HG02610 (cell line): Measurements from ENCODE around the gene SLC24A4.

Source experiments
- ATAC-seq: cut with Tn5 transposase; IDR thresholded peaks from one replicate; pipeline ENCODE4 v1.9.1; 2021; ENCODE audit warnings: mild to moderate bottlenecking, moderate library complexity; ENCODE audit not compliant: unreplicated experiment

Gene SLC24A4

DNA sequence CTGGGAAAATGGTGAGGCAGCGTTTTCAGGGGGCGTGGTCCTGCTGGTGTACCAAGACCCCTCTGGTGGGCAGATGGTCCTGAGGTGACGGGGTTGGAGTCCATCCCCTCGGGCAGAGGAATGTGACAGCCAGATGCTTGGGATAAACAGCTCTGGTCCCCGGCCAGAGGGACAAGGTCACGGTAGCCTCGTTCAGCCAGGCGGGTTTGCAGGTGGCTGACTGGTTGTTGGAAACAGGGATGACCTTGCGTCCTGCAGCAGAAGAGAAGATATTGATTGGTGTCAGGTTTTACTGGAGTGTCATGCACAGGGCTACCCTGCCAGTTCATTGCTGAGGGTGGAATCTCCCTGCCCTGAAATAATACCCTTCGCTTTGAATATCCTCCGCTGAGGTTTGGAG lies 43.3 kb downstream of the SLC24A4 start:
- no peak for ATAC-seq

DNA sequence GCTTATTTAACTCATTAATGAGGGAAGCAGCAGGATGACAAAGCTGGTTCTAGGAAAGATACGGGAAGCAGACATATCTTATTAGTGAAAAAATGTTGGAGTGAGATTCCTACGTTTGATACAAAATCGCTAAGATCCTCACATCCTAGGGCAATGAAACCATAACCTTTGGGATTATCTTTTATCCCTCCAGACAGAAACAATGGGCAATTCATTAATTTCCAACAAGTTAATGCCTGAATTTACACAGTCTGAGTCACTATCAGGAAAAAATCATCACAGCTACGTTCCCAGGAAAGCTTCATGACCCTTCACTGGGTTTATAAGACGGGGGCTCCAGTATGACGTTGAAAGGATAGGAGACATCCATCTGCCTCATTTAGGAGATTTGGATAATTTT lies 45.0 kb downstream of the SLC24A4 start:
- ATAC-seq: no peak

DNA sequence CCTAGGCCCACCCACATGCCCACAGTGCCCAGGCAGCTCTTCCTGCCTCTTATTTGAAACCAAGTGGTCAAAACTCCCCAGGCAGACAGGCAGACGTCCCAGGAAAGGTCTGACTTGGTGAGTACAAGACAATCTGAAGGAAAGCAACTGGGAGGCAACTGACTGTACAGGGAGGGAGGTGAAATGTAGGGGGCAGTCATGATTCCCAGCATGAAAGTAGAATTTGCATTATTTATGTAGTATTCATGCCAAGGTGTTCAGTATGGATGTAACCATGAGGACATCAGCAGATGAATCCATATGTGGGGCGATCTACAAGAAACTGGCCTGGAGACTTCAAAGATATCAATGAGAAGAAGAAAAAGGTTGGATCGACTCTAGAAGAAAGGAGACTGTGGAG lies 46.1 kb downstream of the SLC24A4 start:
- no peak for ATAC-seq

DNA sequence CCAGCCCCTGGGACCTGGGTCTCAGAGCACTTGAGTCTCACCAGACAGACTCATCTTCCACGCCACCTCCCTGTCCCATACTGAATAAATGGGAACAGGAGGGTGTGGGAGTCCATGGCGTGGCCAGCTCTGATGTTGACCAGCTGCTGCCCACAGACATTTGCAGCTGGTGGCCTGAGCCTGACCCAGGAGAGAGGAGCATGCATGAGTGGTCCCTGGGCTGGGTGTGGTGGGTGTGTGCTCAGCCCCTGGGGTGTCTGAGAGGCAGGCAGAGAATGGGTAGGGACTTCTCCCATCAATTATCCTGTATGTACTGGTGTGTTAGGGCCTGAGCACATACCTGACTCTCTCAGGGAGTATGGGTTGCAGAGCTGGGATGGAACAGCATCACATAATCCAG lies 49.3 kb downstream of the SLC24A4 start:
- no peak for ATAC-seq

DNA sequence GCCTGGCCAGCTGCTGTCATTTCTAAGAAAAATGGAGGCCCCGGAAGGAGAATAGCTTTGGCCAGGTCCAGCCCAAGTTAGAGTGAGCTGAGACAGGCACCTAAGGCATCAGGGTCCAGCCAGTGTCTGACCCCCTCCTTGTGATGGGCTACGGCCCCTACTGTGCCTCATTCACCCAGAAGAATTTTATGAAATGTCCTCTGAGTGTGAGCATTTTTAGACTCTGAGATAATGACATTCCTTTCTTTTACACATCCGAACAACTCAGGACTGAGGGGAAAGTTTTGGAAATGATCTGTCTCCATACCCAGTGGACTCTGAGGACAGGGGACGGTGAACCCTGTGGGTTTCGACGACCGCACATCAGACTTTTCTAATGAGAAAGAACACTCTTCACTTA lies 50.4 kb downstream of the SLC24A4 start:
- no peak for ATAC-seq

DNA sequence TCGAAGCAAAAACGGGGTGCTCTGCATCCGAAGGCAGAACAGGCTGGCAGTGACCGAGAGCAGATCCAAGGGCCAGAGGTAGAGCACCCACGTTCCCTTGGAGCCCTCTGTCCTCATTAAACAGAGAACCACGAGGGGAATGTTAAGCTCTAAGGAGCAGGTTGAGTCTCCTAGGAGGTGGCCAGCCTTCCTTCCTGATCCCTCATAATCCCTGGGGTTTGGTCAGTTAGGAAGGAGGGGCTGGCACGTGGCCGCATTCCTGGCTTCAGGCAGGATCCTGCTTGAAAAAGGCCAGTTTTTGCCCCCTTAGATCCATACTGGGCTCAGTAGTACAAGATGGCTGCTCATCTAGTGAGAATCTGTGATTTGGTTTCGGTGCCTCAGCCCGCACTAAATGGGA lies 57.2 kb downstream of the SLC24A4 start:
- no peak for ATAC-seq

DNA sequence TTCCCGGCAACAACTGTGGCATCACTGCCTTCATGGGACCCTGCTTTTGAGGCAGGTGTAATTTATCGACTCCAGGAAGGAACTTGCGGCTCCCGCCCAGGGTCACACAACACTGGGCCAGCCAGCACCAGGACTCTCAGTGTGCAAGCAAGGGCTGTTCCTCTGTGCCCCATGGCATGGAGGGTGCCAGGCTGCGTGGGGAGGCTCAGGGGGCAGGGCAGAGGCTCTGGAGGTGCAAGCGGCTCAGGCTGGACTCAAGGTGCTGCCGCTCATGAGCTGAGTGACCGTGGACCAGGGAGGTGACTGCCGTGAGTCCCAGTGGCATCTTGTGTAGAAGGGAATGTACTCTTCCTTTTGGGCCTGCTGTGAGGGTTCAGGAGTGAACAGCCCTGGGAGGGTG lies 57.6 kb downstream of the SLC24A4 start:
- ATAC-seq: no peak

DNA sequence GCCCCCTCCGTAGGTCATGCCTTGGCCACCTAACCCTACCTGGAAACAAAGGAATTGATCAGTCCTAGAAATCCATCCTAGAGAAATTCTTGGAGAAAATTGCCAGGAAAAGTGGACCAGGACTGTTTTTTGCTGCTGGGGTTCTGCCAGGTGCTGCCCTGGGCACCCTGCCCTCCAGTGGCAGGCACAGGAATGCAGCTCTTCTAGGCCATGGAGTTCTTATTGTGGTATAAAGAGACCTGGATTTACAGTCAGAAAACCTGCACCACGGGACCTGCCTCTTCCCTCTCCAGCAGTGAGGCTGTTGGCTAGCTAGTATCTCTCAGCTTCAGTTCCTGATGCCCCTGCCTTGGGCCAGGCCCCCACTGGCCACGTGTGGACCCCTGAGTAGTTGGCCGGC lies 59.7 kb downstream of the SLC24A4 start:
- ATAC-seq: no peak

DNA sequence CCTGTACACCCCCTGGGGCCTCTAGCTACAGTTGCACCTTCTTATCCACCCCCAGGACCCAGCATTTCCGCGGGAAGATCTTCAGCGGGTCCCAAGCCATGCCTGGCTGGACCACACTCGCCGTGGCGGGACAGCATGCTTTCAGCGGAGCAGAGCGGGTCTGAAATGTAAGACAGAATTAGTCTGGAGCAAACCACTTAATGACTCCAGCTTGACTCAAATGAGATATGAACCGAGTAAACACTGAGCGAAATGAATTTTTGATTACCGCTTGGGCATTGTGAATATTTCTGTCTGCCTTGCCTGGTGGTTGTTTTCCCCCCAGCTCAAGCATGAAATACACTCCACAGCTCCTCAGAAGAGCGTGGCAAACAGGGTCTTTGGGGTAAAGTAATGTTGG lies 60.8 kb downstream of the SLC24A4 start:
- ATAC-seq: no peak

DNA sequence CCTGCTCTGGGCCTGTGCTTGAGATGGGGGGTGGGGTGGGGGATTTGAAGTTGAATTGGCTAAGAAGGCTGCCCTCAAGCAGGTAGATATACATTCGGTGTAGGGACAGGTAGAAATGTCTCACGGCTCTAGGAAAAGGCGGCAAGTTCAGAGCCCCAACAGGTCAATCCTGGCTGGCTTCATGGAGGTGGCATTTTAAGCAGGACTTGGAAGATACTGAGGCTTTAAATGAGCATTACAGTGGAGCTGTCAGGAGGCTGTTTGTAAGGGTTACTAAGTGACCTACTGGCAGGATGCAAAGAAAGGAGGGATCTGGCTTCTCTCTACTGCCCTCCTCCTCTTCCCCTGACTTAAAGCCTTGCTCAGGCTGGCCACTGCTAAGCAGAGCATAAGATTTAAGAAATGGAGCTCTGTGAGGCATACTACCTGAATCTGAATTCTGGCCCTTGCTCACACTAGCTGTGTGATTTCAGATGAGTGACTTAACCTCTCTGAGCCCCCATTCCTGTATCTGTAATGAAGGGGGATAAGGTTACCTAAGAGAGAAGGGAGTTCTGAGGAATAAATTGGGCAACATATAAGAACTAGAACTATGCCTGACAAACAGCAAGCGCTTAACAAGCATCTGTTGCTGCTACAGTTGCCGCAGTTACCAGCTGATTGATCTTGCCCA lies 61.6 kb downstream of the SLC24A4 start:
- ATAC-seq: no peak

DNA sequence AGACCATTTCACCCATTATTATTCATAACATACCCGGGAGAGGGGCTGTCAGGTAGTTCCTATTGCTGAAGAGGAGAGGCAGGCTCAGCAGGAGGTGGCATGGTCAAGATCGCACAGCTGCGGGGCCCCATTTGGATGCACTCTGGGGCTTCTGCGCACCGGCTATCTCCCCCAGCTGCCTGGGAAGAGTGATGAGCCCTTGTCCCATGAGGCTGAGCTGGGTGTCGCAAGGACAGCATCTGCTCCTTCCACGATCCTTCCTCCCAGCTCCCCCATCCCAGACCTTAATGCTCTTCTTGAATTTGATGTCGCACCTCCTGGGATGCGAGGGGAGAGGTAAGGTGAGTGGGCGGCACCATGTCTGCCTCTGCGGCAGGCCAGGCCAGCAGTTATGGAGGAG lies 62.6 kb downstream of the SLC24A4 start:
- no peak for ATAC-seq

DNA sequence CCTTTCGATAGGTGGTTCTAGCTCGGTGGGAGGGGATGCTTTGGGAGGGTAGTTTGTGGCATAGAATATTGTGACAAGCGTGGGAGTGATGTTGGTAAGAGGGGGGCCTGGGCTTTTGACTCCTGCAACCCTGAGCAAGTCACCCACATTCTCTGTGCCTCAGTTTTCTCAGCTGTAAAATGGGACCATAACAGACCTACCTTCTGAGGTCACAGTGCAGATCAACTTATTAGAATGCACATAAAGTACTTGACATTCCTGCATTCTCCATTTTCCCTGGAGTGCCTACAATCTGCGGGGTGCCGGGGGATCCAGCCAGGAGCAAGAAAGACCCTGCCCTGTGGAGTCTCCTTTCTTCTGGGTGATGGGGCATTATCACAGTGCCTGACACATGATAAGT lies 63.2 kb downstream of the SLC24A4 start:
- no peak for ATAC-seq

DNA sequence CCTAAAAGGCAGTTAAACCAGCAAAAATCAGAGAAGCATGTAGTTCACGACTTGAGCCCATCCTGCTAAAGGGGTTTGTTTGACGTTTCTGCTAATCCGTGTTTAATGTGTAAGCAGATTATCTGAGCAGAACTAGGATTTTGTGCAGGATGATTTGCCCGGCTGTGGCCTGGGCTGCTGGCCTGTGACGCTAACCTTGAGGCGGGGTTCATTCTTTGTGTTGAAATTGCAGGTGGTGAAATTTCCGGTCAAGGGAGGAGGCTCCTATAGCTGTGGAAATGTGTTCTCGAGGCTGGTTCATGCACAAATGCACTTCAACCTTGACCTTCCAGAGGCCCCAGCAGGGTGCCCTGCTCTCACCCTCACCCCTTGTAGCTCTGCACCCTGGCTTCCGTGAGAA lies 63.7 kb downstream of the SLC24A4 start:
- no peak for ATAC-seq

DNA sequence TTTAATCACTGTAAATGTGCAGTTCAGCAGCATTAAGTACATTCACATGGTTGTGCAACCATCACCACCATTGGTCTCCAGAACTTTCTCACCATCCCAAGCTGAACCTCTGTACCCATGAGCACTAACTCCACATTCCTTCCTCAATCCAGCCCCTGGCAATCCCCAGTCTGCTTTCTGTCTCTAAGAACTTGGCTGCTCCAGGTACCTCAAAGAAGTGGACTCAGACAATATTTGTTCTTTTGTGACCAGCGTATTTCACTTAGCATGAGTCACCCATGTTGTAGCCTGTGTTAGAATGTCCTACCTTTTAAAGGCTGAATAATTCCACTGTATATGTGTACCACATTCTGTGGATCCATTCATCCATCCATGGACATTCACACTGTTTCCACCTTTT lies 64.6 kb downstream of the SLC24A4 start:
- no peak for ATAC-seq

DNA sequence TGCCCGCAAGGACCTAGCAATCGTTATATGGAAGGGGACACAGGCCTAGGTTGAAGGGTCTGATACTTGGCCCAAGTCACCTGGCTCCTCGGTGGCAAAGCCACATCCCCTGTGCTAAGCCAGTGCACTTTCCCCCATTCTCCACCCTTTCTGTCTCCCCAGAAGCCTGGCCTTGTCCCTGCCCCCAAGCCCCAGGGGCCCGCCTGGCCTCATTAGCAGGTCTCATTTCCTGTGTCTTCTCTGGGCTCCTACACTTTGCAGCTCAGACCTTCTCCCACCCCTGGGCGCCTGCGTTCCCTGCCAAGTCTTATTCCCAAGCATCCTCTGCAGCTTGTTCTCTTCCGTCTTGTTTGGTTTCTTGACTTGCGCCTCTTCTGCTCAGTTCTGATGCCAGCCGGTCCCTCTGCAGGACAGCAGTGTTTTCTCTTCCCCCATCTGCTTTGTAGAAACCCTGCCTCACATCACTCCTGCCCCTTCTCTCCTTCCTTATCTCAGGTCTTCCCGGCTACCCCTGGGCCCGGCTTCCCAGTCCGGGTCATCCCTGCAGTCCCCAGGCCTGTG lies 66.7 kb downstream of the SLC24A4 start:
- no peak for ATAC-seq

DNA sequence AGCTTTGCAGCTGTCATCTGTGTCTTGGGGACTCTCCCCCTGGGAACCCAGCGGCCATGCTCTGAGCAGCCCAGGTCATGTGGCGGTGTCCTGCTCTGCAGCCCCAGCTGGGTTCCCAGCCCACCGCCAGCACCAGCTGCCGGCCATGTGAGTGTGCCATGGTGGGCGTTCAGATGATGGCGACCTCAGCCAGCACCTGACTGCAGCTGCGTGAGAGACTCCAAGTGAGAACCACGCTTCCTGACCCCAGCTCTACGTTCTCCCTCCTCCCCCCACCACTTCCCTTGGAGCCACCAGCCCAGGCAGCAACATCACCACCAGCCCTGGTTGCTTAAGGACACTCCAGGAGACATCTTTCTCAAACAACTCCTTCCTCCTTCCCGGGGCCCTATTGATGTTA lies 68.8 kb downstream of the SLC24A4 start:
- ATAC-seq: no peak

DNA sequence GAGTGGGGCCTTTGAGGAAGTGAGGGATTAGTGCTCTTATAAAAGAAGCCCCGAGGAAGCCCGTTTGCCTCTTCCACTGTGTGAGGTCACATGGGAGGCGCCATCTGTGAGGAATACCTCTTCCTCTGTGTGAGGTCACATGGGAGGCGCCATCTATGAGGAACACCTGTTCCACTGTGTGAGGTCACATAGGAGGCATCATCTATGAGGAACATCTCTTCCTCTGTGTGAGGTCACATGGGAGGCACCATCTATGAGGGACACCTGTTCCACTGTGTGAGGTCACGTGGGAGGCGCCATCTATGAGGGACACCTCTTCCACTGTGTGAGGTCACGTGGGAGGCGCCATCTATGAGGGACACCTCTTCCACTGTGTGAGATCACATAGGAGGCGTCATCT lies 69.7 kb downstream of the SLC24A4 start:
- ATAC-seq: no peak

DNA sequence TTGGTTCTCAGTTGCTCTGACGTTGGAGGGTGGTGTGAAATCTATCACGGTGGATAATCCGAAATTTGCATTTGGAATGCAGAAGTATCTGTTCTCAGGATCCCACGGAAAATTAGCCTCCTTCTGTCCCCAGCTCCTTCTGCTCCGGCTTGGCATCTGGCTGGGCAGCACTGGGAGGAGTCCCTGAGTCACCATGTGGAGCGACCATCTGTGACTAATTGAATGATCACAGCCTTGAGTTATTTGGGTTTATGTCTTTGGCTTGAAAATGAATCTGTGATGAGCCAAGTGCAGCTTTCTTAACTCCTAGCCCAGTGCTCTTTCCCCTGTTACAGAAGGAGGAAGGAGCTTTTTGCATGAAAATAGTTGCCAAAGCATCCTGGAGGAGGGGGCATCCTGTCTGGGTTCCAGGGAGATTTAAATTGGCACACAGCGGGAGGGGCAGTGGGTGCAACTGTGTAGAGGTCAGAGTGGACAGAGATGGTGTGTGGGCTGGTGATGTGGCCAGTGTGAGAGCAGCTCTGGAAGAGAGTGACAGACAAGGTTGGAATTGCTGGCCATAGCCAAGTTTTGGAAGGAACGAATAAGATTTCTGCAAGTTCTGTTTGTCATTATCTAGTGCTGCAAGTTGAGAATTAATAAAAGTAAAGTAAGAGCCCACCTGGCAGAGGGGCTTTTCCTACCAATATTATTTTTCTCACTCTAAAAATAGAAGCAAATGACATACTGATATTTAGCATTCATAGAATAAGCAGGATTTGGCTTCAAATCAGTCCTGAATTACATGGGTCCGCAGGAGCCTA lies 74.4 kb downstream of the SLC24A4 start:
- no peak for ATAC-seq

DNA sequence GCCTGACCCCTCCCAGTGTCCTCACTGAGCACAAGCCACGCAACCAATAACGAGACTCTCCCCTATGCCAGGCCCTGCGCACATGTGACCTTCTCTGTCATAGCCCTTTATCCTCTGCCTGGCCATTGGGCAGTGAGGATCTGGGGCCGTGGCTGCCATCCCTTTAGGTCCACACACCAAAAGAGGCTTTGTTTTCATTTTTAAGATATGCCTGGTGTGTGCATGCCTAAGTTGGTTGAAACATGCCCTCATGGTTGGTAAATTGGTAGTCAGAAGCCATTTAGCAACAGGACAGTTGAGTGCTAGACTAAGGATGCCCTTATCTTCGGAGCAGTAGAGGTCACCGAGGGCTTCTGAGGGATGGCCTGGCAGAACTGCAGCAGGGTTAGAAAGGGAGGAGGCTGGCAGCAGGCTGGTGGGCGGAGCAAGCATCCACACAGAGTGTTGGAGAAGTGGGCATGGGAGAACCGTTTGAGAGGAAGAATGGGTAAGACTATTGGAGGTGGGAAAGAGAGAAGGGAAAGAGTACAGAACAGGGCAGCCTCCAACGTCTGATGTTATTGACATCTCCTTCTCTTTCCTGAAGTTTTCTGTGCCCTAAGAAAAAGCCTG lies 75.1 kb downstream of the SLC24A4 start:
- ATAC-seq: no peak

DNA sequence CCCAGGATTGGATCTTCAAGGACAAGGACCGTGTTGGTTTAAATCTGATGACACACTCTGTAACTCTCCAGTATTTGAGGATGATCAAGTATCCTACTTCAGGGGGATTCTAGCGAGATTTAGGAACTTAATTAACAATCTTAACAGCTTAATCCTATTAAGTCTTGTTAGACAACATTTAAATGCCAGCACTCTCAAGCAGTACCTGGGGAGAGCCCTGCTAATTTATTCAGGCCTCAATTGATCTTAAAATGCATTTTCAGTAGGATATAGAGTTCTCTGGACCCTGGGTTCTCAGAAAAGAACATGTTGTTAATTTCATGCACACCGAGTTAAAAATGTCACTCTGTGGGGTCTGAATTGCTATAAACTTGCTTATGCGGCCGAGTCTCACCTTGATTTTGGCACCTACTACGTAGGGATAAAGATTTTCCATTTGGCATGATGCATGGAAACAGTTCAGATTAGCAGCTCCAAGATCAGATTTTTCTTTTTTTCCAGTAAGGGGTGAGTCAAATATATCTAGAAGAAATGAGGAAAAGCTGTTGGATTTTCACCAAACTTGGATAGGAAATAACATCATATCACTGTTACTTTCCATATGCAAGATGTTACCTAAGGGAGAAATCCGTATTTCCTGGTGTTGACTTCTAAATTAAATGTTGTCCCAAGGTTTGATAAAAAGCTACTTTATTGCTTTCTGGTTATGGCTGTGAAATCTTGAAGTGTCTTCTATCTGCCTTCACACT lies 76.1 kb downstream of the SLC24A4 start:
- ATAC-seq: no peak
